ENCODE results near the gene EIF4EBP2.

Gene EIF4EBP2

DNA sequence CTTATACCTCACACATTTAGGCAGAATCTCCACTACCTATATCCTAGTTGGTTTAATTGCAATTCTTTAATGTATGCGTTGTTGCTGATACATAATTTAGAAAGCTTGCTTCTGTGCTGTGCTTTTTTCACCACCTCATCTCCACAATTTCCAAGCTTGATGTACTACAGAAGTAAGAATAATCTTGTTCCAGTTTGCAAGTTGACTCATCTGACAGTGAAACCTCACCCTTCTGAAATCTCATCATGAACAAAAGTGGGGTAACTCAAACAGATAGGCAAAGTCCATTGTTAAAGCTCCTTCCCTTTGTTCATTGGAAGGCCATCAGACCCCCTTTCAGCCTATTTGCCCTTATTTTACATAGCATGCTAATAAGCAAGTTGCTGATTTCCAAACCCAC, 13.6 kb downstream of the EIF4EBP2 start:
- no peak overlapping the region for H3K4me3 ChIP-seq (ENCODE audit: low read depth, low read length)
- TF ChIP-seq, protein P1, sequence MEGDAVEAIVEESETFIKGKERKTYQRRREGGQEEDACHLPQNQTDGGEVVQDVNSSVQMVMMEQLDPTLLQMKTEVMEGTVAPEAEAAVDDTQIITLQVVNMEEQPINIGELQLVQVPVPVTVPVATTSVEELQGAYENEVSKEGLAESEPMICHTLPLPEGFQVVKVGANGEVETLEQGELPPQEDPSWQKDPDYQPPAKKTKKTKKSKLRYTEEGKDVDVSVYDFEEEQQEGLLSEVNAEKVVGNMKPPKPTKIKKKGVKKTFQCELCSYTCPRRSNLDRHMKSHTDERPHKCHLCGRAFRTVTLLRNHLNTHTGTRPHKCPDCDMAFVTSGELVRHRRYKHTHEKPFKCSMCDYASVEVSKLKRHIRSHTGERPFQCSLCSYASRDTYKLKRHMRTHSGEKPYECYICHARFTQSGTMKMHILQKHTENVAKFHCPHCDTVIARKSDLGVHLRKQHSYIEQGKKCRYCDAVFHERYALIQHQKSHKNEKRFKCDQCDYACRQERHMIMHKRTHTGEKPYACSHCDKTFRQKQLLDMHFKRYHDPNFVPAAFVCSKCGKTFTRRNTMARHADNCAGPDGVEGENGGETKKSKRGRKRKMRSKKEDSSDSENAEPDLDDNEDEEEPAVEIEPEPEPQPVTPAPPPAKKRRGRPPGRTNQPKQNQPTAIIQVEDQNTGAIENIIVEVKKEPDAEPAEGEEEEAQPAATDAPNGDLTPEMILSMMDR (IDR thresholded peaks at IDR 0.05; ENCODE audit: borderline replicate concordance, insufficient read depth, low read depth, low read length) = no peak

DNA sequence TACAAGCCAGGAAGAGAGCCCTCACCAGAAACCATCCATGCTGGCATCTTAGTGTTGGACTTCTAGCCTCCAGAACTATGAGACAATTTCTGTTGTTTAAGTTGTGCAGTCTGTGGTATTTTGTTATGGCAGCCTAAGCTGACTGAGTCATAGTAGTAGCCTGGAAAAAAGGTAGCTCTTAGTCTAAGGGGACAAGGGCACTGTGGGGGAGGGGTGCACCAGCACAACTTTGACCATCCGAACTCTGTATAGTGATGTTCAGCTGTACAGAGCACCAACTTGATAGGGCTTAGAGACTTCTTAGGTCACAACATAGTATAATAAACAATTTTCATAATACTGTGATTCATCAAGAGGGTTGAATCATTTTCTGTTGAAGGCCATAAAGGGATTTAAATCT, 14.3 kb downstream of the EIF4EBP2 start:
- TF ChIP-seq, protein P1 (IDR thresholded peaks at IDR 0.05; ENCODE audit: borderline replicate concordance, insufficient read depth, low read depth, low read length) = no peak
- no peak overlapping the region for H3K4me3 ChIP-seq (ENCODE audit: low read depth, low read length)

DNA sequence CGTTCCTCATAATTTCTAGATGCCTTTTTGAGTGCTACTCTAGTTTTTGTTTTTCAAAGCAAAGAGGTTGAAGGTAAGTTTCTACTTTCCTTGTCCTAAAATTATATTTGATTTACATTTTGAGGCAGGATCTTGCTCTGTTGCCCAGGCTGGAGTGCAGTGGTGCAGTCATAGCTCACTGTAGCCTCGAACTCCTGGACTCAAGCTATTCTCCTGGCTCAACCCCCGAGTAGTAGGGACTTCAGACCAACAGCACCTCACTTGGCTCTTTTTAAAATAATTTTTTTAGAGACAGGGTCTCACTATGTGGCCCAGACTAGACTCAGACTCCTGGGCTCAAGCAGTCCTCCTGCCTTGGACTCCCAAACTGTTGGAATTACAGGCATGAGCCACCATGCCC, 14.8 kb downstream of the EIF4EBP2 start:
- no peak overlapping the region for H3K4me3 ChIP-seq (ENCODE audit: low read depth, low read length)
- TF ChIP-seq, protein P1 (IDR thresholded peaks at IDR 0.05; ENCODE audit: borderline replicate concordance, insufficient read depth, low read depth, low read length) = no peak

DNA sequence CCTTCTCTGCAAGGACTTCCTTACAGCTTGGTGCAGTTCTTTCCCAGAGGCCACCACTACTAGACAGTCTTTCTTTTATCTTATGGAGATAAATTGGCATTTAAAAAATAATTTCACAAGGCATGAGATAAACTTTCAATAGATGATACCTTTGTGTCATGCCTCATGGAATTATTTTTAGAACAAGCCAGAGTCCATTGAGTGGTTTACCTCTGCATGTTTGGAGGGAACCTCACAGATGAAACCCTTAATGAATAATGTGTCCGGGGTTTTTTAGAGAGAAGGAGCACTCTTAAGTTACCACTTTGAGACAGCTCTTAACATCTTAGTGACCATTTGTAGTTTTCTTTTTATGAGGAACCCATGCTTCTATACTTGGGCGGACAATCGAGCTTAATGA, 20.4 kb downstream of the EIF4EBP2 start:
- no peak overlapping the region for H3K4me3 ChIP-seq (ENCODE audit: low read depth, low read length)
- TF ChIP-seq, protein P1 (IDR thresholded peaks at IDR 0.05; ENCODE audit: borderline replicate concordance, insufficient read depth, low read depth, low read length) = no peak

DNA sequence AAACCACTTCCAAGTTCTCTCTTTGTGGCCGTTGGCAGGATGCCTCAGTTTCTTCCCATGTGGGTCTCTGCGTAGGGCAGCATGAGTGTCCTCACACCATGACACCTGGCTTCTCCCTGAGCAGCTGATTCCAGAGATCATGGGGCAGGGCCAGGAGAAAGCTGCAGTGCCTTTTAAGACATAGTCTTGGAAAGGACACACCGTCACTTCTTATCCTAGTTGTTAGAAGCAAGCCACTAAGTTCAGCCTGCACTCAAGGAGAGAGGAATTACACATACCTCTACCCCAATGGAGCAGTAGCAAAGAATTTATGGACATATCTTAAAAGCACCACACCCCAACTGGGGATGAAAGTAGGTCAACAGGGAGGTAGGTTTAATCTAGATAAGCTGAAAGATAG, 21.2 kb downstream of the EIF4EBP2 start:
- TF ChIP-seq, protein P1 (IDR thresholded peaks at IDR 0.05; ENCODE audit: borderline replicate concordance, insufficient read depth, low read depth, low read length) = no peak
- no peak overlapping the region for H3K4me3 ChIP-seq (ENCODE audit: low read depth, low read length)

DNA sequence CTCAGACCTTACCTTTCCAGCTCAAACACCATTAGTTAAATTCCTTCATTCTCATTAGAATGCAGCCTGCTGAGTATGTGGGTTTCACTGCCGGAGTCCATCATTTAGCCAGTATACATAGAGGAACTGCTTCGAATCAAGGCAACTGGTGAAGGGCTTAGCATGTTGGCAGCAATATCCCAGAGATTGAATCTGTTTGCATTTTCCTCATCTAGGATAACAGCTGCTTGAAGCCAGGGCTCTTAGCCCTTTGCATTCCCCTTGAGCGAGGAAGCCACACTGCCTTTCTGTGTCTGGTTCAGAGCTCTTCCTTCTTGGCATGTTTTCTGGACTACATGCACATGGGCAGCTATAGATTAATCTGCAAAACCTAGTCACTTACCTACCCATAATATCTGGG, 22.9 kb downstream of the EIF4EBP2 start:
- TF ChIP-seq, protein P1 (IDR thresholded peaks at IDR 0.05; ENCODE audit: borderline replicate concordance, insufficient read depth, low read depth, low read length) = no peak
- no peak overlapping the region for H3K4me3 ChIP-seq (ENCODE audit: low read depth, low read length)

DNA sequence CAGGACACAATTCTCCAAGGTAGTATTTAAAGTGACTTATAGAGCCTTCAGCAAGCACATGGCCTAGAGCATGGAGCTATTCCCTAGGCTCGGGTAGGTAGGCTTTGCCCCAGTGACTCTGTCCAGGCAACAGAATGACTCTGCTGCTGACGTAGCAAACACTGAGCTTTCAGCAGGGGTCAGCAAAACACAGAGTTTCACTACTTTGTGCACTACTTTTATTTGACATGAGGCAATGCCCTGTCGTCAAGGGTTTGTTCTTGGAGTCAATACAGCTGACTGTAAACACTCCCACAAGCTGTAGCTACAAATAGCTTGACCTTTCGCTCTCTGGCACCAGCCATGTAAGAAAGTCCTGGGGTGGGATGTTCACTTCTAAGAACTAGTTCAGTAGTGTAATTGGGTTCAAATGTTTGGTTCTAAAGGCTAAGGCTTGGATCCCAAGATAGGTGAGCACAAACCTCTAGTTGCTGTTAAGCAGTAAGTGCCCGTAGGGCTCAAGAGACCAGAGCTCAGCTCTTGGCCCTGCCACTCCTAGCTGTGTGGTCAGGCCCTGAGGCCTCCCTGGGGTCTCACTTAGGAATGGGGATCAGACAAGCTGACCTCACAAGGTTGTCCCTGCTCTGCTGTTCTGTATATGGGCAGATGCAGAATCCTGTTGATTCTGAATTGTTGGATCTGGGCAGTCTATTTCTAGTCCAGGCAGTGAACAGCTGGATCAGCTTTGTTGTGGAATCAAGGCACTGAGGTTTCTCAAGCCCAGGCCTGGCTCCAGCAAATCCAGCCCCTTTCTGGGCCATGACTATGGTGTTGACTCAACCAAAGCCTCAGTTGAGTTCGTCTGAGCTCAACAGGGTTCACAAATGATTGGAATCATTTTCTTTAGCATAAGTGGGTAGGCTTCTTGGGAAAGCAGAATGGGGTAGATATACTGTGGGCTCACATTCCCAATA, 26.8 kb downstream of the EIF4EBP2 start:
- H3K4me3 ChIP-seq (ENCODE audit: low read depth, low read length) = no peak overlapping the region
- TF ChIP-seq, protein P1 (IDR thresholded peaks at IDR 0.05; ENCODE audit: borderline replicate concordance, insufficient read depth, low read depth, low read length) = no peak
